NOMO-1 (cell line): ENCODE measurements around the gene SLC16A3.
A peak's percentile ranks its signal among the peaks of the same experiment; 100 is the strongest.
"Not testable (repeated sequence)": the region's sequence is repeated elsewhere in the genome, so short reads cannot be mapped to it uniquely, and the experiment has no call there.

Source experiments
- DNase-seq, 2 experiments: peaks; one replicate each; lab custom pipeline; 2025; ENCODE audit not compliant: unreplicated experiment in 2 of 2; lab: John Stamatoyannopoulos, UW

SLC16A3 gene

DNA sequence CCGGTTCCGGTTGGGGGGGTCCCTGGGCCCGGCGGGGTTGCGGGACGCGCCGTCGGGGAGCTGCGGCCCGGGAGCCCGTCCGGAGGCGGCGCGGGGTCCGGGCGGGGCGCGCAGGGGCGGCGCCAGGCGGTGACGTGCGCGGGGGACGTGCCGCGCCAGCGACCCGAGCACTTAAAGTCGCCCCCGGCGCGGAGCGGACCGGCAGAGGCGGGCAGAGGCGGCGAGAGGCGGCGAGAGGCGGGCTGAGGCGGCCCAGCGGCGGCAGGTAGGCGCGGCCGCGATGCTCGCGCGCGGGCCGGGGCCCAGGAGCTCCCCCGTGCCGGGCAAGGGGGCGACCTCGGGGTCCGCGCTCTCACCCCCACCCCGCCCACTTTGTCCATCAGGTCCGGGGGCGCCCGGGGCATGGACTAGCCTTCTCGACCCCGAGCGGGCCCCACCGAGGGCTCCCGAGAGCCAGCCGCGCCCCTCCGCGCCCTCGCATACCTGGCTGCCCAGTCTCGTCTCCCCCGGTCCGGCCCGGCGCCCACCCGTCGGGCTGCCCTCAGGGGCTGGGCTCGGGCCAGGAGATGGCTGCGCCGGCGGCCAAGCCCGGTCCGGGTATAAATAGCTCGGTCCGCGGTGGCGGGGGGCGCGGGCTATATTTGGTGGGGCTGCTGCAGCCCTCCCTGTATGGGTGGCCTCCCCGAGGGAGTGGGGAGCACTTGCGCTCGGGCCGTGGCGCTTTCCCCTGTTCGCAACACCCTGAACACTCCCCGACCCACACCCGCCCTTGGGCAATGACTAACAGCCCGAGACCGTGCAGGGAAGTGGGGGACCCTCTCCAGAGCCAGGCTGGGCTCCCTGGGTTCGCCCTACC lies at the start of gene SLC16A3:
TSS of gene SLC16A3 (plus strand) at position 201 of the 856 bp plus-strand sequence. CDS start 6,967 bp downstream, outside the sequence.
- DNase-seq: peak; percentile 73

DNA sequence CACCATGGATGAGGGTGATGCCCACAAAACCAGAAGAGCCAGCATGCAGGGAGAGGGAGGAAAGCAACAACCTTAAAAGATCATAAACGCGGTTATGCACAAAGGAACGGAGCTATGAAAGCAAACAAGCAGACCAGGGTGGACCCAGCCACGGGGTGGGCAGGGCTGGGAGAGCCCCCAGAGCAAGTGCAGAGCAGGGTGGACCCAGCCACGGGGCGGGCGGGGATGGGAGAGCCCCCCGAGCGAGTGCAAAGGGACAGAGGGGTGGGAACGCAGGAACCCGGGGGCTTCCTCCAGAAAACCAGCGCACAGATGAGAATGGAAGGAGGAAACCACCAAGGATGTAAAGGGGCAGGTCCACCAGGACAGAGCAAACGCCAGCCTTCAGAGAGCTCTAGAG lies 49.4 kb upstream of the SLC16A3 start:
- DNase-seq: no peak

- no peak for DNase-seq
Measured at GRCh38 chr17:82179946-82180475, 48.8 kb upstream of the SLC16A3 start.

- no peak for DNase-seq
Measured at GRCh38 chr17:82180776-82181528, 47.9 kb upstream of the SLC16A3 start.

DNA sequence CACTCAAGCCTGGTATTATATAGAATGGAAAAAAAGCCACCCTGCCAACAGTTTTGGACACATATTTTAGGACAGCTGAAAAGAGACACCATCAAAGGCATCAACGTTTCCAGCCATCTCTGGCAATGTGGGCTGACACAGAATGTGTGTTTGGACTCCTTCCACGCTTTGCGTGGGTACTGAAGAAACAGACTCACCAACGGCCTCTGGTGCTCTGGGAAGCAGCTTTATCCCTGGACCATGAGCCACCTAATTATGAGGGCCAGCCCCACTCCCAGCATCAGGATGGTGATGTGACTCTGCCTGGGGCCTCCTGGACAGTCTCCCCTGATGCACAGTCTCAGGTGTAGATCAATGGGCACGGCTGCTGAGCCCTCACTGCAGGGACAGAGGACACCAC lies 44.1 kb upstream of the SLC16A3 start:
- no peak for DNase-seq

DNA sequence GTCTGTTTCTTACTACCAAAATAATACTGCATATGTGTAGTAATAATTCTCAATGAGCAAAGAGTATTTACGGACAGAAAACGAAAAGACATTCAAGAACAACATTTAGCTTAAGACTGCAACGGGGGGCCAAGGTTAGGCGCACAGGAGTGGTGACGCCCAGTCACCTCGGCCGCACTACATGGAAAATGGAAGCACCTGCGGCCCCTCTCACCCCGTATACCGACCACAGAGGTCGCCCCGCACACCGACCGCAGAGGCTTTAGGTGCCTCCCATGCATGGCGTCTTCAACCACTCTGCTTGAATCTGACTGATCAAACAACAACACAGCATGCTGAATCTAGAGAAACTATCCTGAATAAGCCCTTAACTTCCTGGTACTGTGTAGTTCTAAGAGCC lies 42.6 kb upstream of the SLC16A3 start:
- DNase-seq: no peak

GRCh38 chr17:82187500-82187899 lies 41.3 kb upstream of the SLC16A3 start:
- DNase-seq: no peak

- DNase-seq: no peak
Measured at GRCh38 chr17:82188001-82188961, 40.6 kb upstream of the SLC16A3 start.

GRCh38 chr17:82193050-82193449 lies 35.8 kb upstream of the SLC16A3 start:
- DNase-seq: not testable (repeated sequence)

- DNase-seq: peak; percentile 34 to 85
Measured at GRCh38 chr17:82193520-82194220, 35.2 kb upstream of the SLC16A3 start.

DNA sequence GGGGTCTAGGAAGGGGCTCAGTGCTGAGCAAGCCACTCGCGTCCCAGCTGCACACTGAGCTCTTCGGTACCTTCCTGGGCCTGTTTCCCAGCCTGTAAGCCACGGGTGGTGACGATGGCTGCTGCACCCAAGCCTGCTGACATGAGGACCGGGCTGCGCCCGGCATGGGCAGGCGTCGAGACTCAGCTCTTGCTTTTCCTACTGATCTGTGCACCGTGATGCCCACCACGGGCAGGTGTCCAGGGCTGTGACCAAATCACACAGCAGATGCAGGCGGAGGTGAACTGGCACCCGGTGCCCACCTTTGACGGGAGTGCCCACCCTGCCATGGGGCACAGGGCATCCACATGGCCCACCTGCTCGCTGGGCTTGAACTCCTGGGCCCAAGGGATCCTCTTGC lies 34.1 kb upstream of the SLC16A3 start:
- no peak for DNase-seq

DNA sequence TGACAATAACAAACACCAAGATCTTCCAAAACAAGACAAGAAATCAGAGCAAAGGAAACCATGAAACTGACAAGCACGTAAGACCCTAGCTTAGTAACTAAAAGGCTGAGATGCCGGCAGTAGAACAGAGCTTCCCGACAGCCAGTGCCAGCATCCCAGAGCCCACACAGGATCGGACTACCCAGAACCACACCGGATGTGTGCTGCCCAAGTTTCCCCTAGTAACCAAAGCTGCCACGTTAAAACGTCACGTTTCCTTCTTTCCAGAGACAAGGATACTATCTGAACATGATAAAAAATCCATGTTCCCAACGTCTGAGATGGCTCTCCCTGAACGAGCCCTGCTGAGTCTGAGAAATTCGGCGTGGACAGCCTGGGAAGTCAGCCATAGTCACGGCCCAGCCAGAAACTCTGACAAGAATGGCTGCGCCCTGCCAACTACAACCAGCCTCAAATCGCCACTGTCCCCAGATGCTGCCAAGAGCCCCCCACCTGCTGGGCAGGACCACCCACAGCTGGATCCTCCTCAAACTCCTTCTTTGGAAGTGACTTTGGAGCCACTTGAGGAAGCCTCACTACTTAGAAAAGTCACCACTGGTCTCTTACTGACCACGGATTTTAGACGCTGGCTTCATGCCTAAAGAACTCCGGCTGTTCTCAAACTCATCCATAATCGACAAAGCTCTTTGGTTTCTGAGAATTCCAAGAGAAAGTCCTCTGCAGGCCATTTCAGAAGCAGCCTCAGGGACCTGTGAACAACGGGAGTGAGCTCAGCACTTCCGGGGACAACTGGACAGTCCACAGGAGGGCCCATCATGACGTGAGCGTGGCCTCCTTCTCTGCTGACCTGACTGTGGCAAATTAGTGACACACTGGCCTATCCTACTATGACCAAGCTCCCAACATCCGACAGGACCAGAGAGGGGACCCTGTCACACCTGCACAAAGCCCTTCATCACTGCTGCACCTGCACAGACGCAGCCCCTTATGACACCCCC lies 32.9 kb upstream of the SLC16A3 start:
- no peak for DNase-seq

GRCh38 chr17:82198092-82198491 lies 30.8 kb upstream of the SLC16A3 start:
- no peak for DNase-seq

GRCh38 chr17:82199496-82199895 lies 29.3 kb upstream of the SLC16A3 start:
- no peak for DNase-seq

DNA sequence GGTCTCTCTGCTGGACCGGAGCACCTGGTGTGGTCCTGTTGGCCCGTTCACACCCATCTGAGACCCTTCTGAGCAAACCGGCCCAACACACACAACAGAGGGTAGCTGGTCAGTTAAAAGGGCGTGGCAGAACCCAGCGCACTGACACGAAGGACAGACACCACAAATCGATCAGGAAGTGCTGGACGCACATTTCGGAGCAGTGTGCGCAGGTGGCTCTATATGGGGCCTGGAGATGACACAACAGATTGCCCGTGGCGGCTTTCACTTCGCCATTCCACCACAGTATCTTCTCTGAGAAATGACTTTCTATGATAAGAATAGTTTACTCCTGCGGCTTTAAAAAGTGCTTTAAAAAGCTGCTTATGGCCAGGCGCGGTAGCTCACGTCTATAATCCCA lies 28.7 kb upstream of the SLC16A3 start:
- DNase-seq: peak; percentile 32 to 46

DNA sequence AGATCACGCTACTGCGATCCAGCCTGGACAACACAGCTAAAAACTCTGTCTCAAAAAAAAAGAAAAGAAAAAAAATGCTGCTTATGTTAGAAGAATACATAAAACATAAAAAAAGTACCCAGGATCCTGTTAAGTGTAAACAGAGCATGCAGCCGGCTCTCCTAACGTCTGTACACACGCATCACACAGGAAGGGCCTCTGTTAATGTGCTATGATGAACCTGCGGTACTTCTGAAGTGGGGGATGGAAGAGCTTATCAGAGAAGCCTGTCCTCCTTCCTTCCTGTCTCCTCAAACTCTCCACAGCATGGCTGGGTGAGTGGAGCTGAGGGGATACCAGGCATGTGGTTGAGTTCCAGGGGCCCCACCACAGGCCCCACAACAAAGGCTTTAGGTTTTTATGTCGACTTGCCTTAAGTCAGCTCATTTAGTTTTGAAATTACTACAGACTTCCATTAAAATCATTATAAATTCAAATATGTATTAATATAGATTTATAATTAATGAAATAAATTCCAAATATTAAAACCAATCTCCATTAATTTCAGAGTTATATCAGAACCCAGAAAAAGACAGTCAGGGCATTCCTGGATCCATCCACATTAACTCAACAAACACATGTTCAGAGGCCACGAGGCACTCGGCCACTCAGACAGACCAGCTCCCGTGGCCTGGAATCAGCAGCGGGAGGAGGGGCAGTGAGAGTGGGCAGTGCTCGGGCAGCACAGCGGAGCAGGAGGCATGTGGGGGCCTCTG lies 27.9 kb upstream of the SLC16A3 start:
- DNase-seq: peak; percentile 23 to 41

GRCh38 chr17:82201498-82201910 lies 27.3 kb upstream of the SLC16A3 start:
- no peak for DNase-seq

DNA sequence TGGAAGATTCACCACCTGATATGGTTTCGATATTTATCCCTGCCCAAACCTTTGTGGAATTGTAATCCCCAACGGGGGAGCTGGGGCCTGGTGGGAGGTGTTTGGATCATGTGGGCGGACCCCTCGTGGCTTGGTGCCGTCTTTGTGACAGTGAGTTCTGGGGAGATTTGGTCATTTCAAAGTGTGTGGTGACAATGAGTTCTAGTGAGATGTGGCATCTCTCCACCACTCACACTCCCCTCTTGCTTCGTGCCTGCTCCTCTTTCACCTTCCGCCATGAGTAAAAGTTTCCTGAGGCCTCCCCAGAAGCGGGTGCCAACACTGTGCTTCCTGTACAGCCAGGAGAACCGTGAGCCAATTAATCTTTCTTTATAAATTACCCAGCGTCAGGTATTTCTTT lies 25.9 kb upstream of the SLC16A3 start:
- DNase-seq: no peak
